GM12878 (cell line): ENCODE measurements around the gene AGTRAP. TPM values are rescaled to one million over a fixed set of nuclear protein-coding genes. Genes with fewer than 3 reads are reported as not detected.

Source experiments
- ATAC-seq: fragments of 200-7000 bp; cut with Tn5 transposase; 3 replicates; pipeline ENCODE4 v1.9.1; 2020; ENCODE audit warnings: mild to moderate bottlenecking, moderate library complexity
- BruUV-seq: library from RNA; stranded (reverse); fragments of 400-500 nt; replicated peaks from 2 replicates; lab custom pipeline; 2021; lab: Mats Ljungman, UMichigan
- CTCF ChIA-PET: fragments of 300-600 bp; sonication (Branson Sonifier 250); formaldehyde crosslinking; extraction: SDS; loops from one replicate; lab custom pipeline; 2021; ENCODE audit warnings: inconsistent platforms; lab: Yijun Ruan, JAX
- POLR2A ChIA-PET: fragments of 350-600 bp; formaldehyde crosslinking; extraction: SDS; loops from one replicate; lab custom pipeline; 2021; ENCODE audit warnings: inconsistent platforms; lab: Charles Lee
- RAD21 ChIA-PET: fragments of 300-600 bp; sonication (Branson Sonifier 250); formaldehyde crosslinking; loops from one replicate; lab custom pipeline; 2023; ENCODE audit warnings: antibody characterized with exemption; ENCODE audit not compliant: unreplicated experiment; lab: Charles Lee
- SMC1A ChIA-PET: fragments of 300-600 bp; sonication (Branson Sonifier 250); formaldehyde crosslinking; loops from one replicate; lab custom pipeline; 2023; ENCODE audit not compliant: unreplicated experiment, uncharacterized antibody; lab: Charles Lee
- DNase-seq: peaks from one replicate; pipeline ENCODE4 v3.0.0-alpha.2; 2011; ENCODE audit warnings: low read depth, low spot score
- FAIRE-seq: peaks from 3 replicates; lab custom pipeline; 2011; peaks lifted over from hg19 to GRCh38; lab: Jason Lieb, UNC
- H2AFZ ChIP-seq: 2 replicates; pipeline ENCODE4 v1.6.0; 2011; ENCODE audit warnings: low read depth, low read length, control low read depth; ENCODE audit not compliant: control insufficient read depth
- H3K27ac ChIP-seq: 2 replicates; pipeline ENCODE4 v1.5.1; 2011; ENCODE audit warnings: control low read depth; ENCODE audit not compliant: control insufficient read depth, insufficient read depth
- H3K27me3 ChIP-seq, 2 experiments: replicated peaks in 1 of 2; 2 replicates each; pipeline versions ENCODE4 v1.6.0 to v1.6.1; 2011; ENCODE audit warnings: low read length in 1 of 2; ENCODE audit not compliant: control insufficient read depth in 2 of 2, insufficient read depth in 2 of 2
- H3K36me3 ChIP-seq, 2 experiments: 2 replicates each; pipeline ENCODE4 v1.5.1; 2011; ENCODE audit warnings: low read length in 1 of 2; ENCODE audit not compliant: control insufficient read depth in 2 of 2, insufficient read depth in 2 of 2
- H3K4me1 ChIP-seq: 2 replicates; pipeline ENCODE4 v1.6.1; 2011; ENCODE audit warnings: mild to moderate bottlenecking, low read length, moderate library complexity, mixed read lengths; ENCODE audit not compliant: control insufficient read depth, insufficient read depth
- H3K4me2 ChIP-seq: 2 replicates; pipeline ENCODE4 v1.6.0; 2011; ENCODE audit warnings: control low read depth; ENCODE audit not compliant: control insufficient read depth, insufficient read depth
- H3K4me3 ChIP-seq: fragments of 200-600 bp; sonication (generic); 2 replicates; pipeline ENCODE4 v1.5.1; 2016
- H3K79me2 ChIP-seq: 2 replicates; pipeline ENCODE4 v1.6.0; 2011; ENCODE audit warnings: low read length; ENCODE audit not compliant: control insufficient read depth, insufficient read depth
- H3K9ac ChIP-seq: 2 replicates; pipeline ENCODE4 v1.8.0; 2011; ENCODE audit warnings: low read length, control low read depth, mixed read lengths; ENCODE audit not compliant: control insufficient read depth, insufficient read depth
- H3K9me3 ChIP-seq: replicated peaks from 3 replicates; pipeline ENCODE4 v1.5.1; 2011; ENCODE audit warnings: mild to moderate bottlenecking, low read length; ENCODE audit not compliant: control insufficient read depth, insufficient read depth
- H4K20me1 ChIP-seq: 2 replicates; pipeline ENCODE4 v1.6.0; 2011; ENCODE audit not compliant: control insufficient read depth, insufficient read depth
- BHLHE40 ChIP-seq, 2 experiments: fragments of 450-650 bp in 1 of 2; IDR thresholded peaks; 2 replicates each; pipeline ENCODE4 v1.6.1; 2011 to 2017; ENCODE audit warnings: low read depth in 2 of 2, borderline replicate concordance in 1 of 2, improper control_type of control experiment in 1 of 2, low read length in 1 of 2, mild to moderate bottlenecking in 1 of 2
- CBX5 ChIP-seq: sonication (generic); IDR thresholded peaks from 2 replicates; pipeline ENCODE4 v1.6.1; 2016; ENCODE audit warnings: low read depth, moderate library complexity, mild to moderate bottlenecking, inconsistent platforms
- CREB1 ChIP-seq: IDR thresholded peaks from 2 replicates; pipeline ENCODE4 v1.6.1; 2012; ENCODE audit warnings: low read depth, mild to moderate bottlenecking, inconsistent platforms
- EED ChIP-seq: sonication (generic); IDR thresholded peaks from 2 replicates; pipeline ENCODE4 v1.6.1; 2016; ENCODE audit warnings: antibody characterized with exemption, low read depth
- MYC ChIP-seq: IDR thresholded peaks from 2 replicates; pipeline ENCODE4 v1.6.1; 2011; ENCODE audit warnings: mild to moderate bottlenecking, low read length, moderate library complexity, inconsistent platforms; ENCODE audit not compliant: insufficient read depth, insufficient replicate concordance, insufficient read length, severe bottlenecking
- SRF ChIP-seq, 2 experiments: IDR thresholded peaks; 2 replicates each; pipeline ENCODE4 v1.6.1; 2011; ENCODE audit warnings: low read depth in 2 of 2, low read length in 2 of 2, mild to moderate bottlenecking in 1 of 2, moderate library complexity in 1 of 2
- ZNF217 ChIP-seq: fragments of 450-650 bp; IDR thresholded peaks from 2 replicates; pipeline ENCODE4 v1.6.1; 2017; ENCODE audit warnings: antibody characterized with exemption, mild to moderate bottlenecking
- WGBS: methylation state at CpG from one replicate; pipeline ENCODE4 v1.1.6; 2016; ENCODE audit warnings: low lambda C conversion rate; ENCODE audit not compliant: insufficient replicate concordance, insufficient coverage; ENCODE audit errors: missing lambda C conversion rate; 5-methylcytosine and 5-hydroxymethylcytosine counted together
- in situ Hi-C: fragments of 300-500 bp; cut with MboI; formaldehyde crosslinking; loops from 9 replicates; pipeline ENCODE4 v1.14.3; 2018; ENCODE audit warnings: mixed read lengths
- intact Hi-C: fragments of 100-400 bp; cut with micrococcal nuclease; formaldehyde crosslinking; loops from one replicate; pipeline ENCODE4 v1.14.2; 2022; ENCODE audit not compliant: unreplicated experiment
- polyA plus RNA-seq, 11 experiments: library from polyadenylated mRNA; depleted of rRNA in 4 of 11; unstranded in 6 of 11; stranded (reverse) in 5 of 11; fragments of >200 nt; fragmentation: Nextera tagmentation in 4 of 11; fragmentation: Illumina TruSeq in 1 of 11; extraction: Ambion mirVana in 4 of 11; extraction: Trizol in 1 of 11; gene quantifications; 1 replicate in 1 of 11; 2 replicates in 10 of 11; pipeline versions ENCODE4 v1.2.1 to v1.2.3, GENCODE V29; 2011 to 2016; ENCODE audit warnings: inconsistent platforms in 2 of 11, missing spikeins in 2 of 11, low read depth in 1 of 11
- total RNA-seq, 4 experiments: library from RNA; depleted of rRNA in 3 of 4; stranded (reverse); fragments of >200 nt in 3 of 4; fragmentation: Illumina TruSeq in 1 of 4; extraction: Trizol in 1 of 4; gene quantifications; 2 replicates each; pipeline versions ENCODE4 v1.2.1 to v1.2.3, GENCODE V29; 2013 to 2021
- TF ChIP-seq, protein P1 (sequence below): fragments of 450-650 bp; IDR thresholded peaks from 2 replicates; pipeline ENCODE4 v1.6.1; 2017; ENCODE audit warnings: mild to moderate bottlenecking, moderate library complexity
- TF ChIP-seq, protein P2 (sequence below): IDR thresholded peaks from 2 replicates; pipeline ENCODE4 v1.6.1; 2012; ENCODE audit warnings: low read depth, low read length, improper control_type of control experiment
- TF ChIP-seq, protein P3 (sequence below): fragments of 450-650 bp; IDR thresholded peaks from 2 replicates; pipeline ENCODE4 v1.6.1; 2017; ENCODE audit warnings: mild to moderate bottlenecking

The AGTRAP gene
- total and polyA plus RNA-seq, 10 of the 15 experiments (the other 5 are each of a cell fraction or from before 2014, with no cell fraction given), result 3.0 to 17.4 (median 10.2) TPM

DNA sequence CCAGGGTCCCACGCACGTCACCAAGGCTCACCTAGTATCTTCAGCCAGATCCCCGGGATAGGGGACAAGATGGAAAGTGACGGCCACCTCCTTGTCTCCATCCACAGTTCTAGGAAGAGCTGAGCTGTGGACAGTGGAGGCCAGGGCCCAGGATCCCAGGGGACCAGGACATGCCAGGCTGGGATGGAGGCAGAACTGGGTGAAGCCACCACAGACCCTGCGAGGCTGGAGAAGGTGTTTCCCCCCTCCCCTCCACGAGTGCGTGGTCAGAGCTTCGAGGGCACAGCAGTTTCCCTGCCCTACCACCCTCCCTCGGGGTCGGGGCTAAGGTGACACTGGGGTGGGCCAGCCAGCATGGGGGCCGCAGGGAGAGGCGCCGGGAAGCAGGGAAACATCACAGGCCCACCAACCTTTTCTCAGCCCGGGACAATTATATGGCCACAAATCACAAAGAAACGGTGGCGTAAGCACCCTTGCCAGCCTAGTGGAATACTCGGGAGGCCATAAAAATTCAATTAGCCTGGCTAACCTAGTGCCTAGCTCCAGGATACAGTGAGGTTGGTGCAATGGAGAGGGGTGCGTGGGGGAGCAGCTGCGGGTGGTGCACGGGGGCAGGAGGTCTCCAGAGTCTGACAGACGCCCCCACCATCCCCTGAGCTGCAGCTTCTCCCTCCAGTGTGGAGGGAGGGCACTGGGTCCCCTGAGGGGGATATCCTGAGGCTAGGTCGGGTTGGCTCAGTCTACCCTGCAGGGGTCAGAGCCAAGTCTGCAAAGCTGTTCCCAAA lies 31.1 kb upstream of the AGTRAP start:
- FAIRE-seq, result no peak
- no peak for DNase-seq
- intact Hi-C loops (no loop called here), in situ Hi-C loops (no loop called here)
- 20% methylated on average over 21 of the region's 22 CpGs for WGBS
- Histone ChIP-seq H3K27me3 (peaks cover 2 to 7% of the 10 kb centered on the region in 2 experiments), H2AFZ (no peak overlapping the region), H3K4me1 (no peaks in the 10 kb centered on the region; the same call in 1 of the 2 replicates), H3K27ac (no peak overlapping the region), H4K20me1 (no peaks in the 10 kb centered on the region), H3K36me3 (no peaks in the 10 kb centered on the region), H3K9ac (no peak overlapping the region), H3K4me2 (no peak overlapping the region), H3K4me3 (no peak overlapping the region), H3K9me3 (no peaks in the 10 kb centered on the region), H3K79me2 (no peaks in the 10 kb centered on the region)
- ChIA-PET POLR2A (no interaction called here), CTCF (interaction anchor here (1.0 to 1.4 kb wide), 2 partner anchors 15 to 41 kb away, joined by 3 read pairs; partner anchors contain the start of gene FBXO6), SMC1A (no interaction called here), RAD21 (no interaction called here)
- ATAC-seq, result no peak
- no TSS peak for BruUV-seq
- TF ChIP-seq BHLHE40 (IDR thresholded peaks at IDR 0.05; ENCODE audit: borderline replicate concordance in 1 of 2, low read depth in 2 of 2, low read length in 1 of 2), result no peak
- TF ChIP-seq, protein P1, sequence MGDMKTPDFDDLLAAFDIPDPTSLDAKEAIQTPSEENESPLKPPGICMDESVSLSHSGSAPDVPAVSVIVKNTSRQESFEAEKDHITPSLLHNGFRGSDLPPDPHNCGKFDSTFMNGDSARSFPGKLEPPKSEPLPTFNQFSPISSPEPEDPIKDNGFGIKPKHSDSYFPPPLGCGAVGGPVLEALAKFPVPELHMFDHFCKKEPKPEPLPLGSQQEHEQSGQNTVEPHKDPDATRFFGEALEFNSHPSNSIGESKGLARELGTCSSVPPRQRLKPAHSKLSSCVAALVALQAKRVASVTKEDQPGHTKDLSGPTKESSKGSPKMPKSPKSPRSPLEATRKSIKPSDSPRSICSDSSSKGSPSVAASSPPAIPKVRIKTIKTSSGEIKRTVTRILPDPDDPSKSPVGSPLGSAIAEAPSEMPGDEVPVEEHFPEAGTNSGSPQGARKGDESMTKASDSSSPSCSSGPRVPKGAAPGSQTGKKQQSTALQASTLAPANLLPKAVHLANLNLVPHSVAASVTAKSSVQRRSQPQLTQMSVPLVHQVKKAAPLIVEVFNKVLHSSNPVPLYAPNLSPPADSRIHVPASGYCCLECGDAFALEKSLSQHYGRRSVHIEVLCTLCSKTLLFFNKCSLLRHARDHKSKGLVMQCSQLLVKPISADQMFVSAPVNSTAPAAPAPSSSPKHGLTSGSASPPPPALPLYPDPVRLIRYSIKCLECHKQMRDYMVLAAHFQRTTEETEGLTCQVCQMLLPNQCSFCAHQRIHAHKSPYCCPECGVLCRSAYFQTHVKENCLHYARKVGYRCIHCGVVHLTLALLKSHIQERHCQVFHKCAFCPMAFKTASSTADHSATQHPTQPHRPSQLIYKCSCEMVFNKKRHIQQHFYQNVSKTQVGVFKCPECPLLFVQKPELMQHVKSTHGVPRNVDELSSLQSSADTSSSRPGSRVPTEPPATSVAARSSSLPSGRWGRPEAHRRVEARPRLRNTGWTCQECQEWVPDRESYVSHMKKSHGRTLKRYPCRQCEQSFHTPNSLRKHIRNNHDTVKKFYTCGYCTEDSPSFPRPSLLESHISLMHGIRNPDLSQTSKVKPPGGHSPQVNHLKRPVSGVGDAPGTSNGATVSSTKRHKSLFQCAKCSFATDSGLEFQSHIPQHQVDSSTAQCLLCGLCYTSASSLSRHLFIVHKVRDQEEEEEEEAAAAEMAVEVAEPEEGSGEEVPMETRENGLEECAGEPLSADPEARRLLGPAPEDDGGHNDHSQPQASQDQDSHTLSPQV, result no peak
- TF ChIP-seq MYC, result no peak
- no peak for TF ChIP-seq ZNF217
- TF ChIP-seq, protein P2, sequence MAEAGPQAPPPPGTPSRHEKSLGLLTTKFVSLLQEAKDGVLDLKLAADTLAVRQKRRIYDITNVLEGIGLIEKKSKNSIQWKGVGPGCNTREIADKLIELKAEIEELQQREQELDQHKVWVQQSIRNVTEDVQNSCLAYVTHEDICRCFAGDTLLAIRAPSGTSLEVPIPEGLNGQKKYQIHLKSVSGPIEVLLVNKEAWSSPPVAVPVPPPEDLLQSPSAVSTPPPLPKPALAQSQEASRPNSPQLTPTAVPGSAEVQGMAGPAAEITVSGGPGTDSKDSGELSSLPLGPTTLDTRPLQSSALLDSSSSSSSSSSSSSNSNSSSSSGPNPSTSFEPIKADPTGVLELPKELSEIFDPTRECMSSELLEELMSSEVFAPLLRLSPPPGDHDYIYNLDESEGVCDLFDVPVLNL, result no peak
- TF ChIP-seq EED, result no peak
- TF ChIP-seq, protein P3, sequence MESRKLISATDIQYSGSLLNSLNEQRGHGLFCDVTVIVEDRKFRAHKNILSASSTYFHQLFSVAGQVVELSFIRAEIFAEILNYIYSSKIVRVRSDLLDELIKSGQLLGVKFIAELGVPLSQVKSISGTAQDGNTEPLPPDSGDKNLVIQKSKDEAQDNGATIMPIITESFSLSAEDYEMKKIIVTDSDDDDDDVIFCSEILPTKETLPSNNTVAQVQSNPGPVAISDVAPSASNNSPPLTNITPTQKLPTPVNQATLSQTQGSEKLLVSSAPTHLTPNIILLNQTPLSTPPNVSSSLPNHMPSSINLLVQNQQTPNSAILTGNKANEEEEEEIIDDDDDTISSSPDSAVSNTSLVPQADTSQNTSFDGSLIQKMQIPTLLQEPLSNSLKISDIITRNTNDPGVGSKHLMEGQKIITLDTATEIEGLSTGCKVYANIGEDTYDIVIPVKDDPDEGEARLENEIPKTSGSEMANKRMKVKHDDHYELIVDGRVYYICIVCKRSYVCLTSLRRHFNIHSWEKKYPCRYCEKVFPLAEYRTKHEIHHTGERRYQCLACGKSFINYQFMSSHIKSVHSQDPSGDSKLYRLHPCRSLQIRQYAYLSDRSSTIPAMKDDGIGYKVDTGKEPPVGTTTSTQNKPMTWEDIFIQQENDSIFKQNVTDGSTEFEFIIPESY, result no peak
- no peak for TF ChIP-seq CBX5
- TF ChIP-seq SRF (IDR thresholded peaks at IDR 0.05; ENCODE audit: low read depth in 2 of 2, low read length in 2 of 2), result no peak
- no peak for TF ChIP-seq CREB1
